Spleen (tissue), 11 donors: ENCODE data around the gene TERT. TPM values are rescaled to one million over a fixed set of nuclear protein-coding genes. Genes with fewer than 3 reads are reported as not detected.

Experiments used
- DNase-seq: peaks from one replicate; pipeline ENCODE4 v3.0.0-alpha.2; 2020
- H3K27ac ChIP-seq, 8 donors: fragments of 200-600 bp; sonication (generic) in 7 of 8; 1 replicate in 4 of 8; 2 replicates in 4 of 8; pipeline versions ENCODE4 v1.5.0 to v1.8.0; 2016 to 2021; ENCODE audit warnings: inconsistent platforms in 4 of 8, mild to moderate bottlenecking in 4 of 8, moderate library complexity in 1 of 8
- H3K27me3 ChIP-seq, 7 donors: fragments of 200-600 bp; sonication (generic) in 6 of 7; replicated peaks in 1 of 7; 1 replicate in 4 of 7; 2 replicates in 3 of 7; pipeline versions ENCODE4 v1.5.0 to v1.8.0; 2016 to 2021; ENCODE audit warnings: inconsistent platforms in 3 of 7, mild to moderate bottlenecking in 1 of 7
- H3K36me3 ChIP-seq, 6 donors: fragments of 200-600 bp; sonication (generic) in 5 of 6; 1 replicate in 4 of 6; 2 replicates in 2 of 6; pipeline versions ENCODE4 v1.5.0 to v1.8.0; 2016 to 2021; ENCODE audit warnings: inconsistent platforms in 2 of 6
- H3K4me1 ChIP-seq, 6 donors: fragments of 200-600 bp; sonication (generic) in 5 of 6; 1 replicate in 3 of 6; 2 replicates in 3 of 6; pipeline versions ENCODE4 v1.5.0 to v1.8.0; 2016 to 2021; ENCODE audit warnings: inconsistent platforms in 3 of 6
- H3K4me3 ChIP-seq, 8 donors: fragments of 200-600 bp; sonication (generic) in 7 of 8; 1 replicate in 4 of 8; 2 replicates in 4 of 8; pipeline versions ENCODE4 v1.5.0 to v1.8.0; 2016 to 2021; ENCODE audit warnings: inconsistent platforms in 4 of 8, mild to moderate bottlenecking in 4 of 8, moderate library complexity in 2 of 8
- H3K9me3 ChIP-seq, 8 donors: fragments of 200-600 bp; sonication (generic) in 7 of 8; 1 replicate in 4 of 8; 2 replicates in 4 of 8; pipeline versions ENCODE4 v1.5.0 to v1.8.0; 2016 to 2021; ENCODE audit warnings: inconsistent platforms in 4 of 8
- POLR2A ChIP-seq, 3 donors: fragments of 450-650 bp; IDR thresholded peaks; one replicate each; pipeline ENCODE4 v1.5.1; 2017; ENCODE audit warnings: antibody characterized with exemption in 3 of 3, mild to moderate bottlenecking in 1 of 3
- POLR2AphosphoS5 ChIP-seq, 3 donors: sonication (generic); formaldehyde crosslinking; IDR thresholded peaks; one replicate each; pipeline ENCODE4 v1.5.1; 2017; ENCODE audit warnings: antibody characterized with exemption in 3 of 3
- WGBS, 5 donors: extraction: QIAGEN DNeasy Blood & Tissue Kit in 3 of 5; methylation state at CpG; one replicate each; pipeline versions ENCODE4 v1.1.5 to v1.1.7; 2013 to 2018; 5-methylcytosine and 5-hydroxymethylcytosine counted together
- intact Hi-C: fragments of 100-400 bp; cut with DNase I; formaldehyde crosslinking; loops from one replicate; pipeline ENCODE4 v1.15.0; 2023; ENCODE audit warnings: low total_unique reads
- polyA plus RNA-seq, 3 donors: library from polyadenylated mRNA; stranded (reverse); fragments of 200-250 nt; gene quantifications; one replicate each; pipeline ENCODE4 v1.2.1, GENCODE V29; 2013
- total RNA-seq, 7 donors: library from RNA; depleted of rRNA in 3 of 7; stranded (reverse); fragments of >200 nt in 3 of 7; fragmentation: NEBNext Ultra II Directional in 4 of 7; extraction: Animal tissue kit (Norgen Biotek cat#: 25700) in 4 of 7; gene quantifications; one replicate each; pipeline versions ENCODE4 v1.1.0 to v1.2.1, GENCODE V29; 2016 to 2021
- TF ChIP-seq, protein P1 (sequence below), 11 experiments: fragments of 200-600 bp in 7 of 11; fragments of 450-650 bp in 4 of 11; sonication (generic) in 4 of 11; IDR thresholded peaks in 8 of 11; conservative IDR thresholded peaks in 3 of 11; 1 replicate in 7 of 11; 2 replicates in 4 of 11; pipeline versions ENCODE4 v1.4.0 to v1.8.0; 2016 to 2021; ENCODE audit warnings: antibody characterized with exemption in 11 of 11, inconsistent platforms in 4 of 11, mild to moderate bottlenecking in 1 of 11
- donor health status: healthy with polysubstance abuse.
- donor health status: DM: no; HTN: no; CAD: no; lungs with moderate emphysema.
- donor health status: DM: no; HTN: no; CAD: no.
- donor health status: Bipolar disorder and iron deficiency.
- donor health status: healthy.
- donor health status: DM: no; HTN: no; CAD: no.
- donor health status: DM: yes; HTN: yes; CAD: no.

TERT gene
- total and polyA plus RNA-seq, 10 donors, result 0.09 to 5.3 (median 0.40) TPM; not detected in 2

DNA sequence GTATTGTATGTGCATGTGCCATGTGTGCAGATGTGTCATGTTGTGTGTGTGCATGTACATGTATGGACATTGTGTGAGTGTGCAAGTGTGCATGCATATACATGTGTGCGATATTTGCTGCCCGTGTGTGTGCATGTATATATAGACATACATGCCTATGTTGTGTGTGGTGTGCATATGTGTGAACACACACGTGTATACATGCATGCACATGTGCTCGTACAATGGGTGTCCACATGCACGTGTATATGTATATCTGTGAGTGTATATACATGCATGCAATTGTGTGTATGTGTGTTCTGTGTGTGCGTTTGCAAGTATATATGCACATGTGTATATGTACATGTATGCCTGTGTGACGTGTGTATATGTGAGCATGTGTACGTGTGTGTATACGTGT lies 72.7 kb downstream of the TERT start:
- no peak for DNase-seq
- intact Hi-C loops, result no loop called here
- TF ChIP-seq POLR2A (IDR thresholded peaks at IDR 0.05), result no peak
- no peak for TF ChIP-seq POLR2AphosphoS5 (IDR thresholded peaks at IDR 0.05)
- TF ChIP-seq, protein P1, sequence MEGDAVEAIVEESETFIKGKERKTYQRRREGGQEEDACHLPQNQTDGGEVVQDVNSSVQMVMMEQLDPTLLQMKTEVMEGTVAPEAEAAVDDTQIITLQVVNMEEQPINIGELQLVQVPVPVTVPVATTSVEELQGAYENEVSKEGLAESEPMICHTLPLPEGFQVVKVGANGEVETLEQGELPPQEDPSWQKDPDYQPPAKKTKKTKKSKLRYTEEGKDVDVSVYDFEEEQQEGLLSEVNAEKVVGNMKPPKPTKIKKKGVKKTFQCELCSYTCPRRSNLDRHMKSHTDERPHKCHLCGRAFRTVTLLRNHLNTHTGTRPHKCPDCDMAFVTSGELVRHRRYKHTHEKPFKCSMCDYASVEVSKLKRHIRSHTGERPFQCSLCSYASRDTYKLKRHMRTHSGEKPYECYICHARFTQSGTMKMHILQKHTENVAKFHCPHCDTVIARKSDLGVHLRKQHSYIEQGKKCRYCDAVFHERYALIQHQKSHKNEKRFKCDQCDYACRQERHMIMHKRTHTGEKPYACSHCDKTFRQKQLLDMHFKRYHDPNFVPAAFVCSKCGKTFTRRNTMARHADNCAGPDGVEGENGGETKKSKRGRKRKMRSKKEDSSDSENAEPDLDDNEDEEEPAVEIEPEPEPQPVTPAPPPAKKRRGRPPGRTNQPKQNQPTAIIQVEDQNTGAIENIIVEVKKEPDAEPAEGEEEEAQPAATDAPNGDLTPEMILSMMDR (IDR thresholded peaks at IDR 0.05 in 8 of 11, conservative IDR thresholded peaks at IDR 0.05 in 3 of 11), result no peak
- H3K4me1 ChIP-seq, result no peaks in the 10 kb centered on the region
- H3K4me3 ChIP-seq, result no peak overlapping the region
- H3K36me3 ChIP-seq, result no peaks in the 10 kb centered on the region
- WGBS, 5 donors, result 89 to 98% (median 97%) methylated on average over 9 of the region's 9 CpGs
- H3K9me3 ChIP-seq, result no peaks in the 10 kb centered on the region
- no peak overlapping the region for H3K27ac ChIP-seq
- H3K27me3 ChIP-seq, result peaks cover 0 to 55% (median 0%) of the 10 kb centered on the region in 7 donors

DNA sequence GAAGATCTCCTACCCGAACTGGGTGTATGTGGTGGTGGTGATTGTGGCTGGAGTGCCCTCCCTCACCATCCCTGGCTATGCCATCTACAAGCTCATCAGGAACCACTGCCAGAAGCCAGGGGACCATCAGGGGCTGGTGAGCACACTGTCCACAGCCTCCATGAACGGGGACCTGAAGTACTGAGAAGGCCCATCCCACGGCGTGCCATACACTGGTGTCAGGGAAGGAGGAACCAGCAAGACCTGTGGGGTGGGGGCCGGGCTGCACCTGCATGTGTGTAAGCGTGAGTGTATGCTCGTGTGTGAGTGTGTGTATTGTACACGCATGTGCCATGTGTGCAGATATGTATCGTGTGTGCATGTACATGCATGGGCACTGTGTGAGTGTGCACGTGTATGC lies 73.1 kb downstream of the TERT start:
- Histone ChIP-seq H3K27ac (no peak overlapping the region), H3K9me3 (no peaks in the 10 kb centered on the region), H3K36me3 (no peaks in the 10 kb centered on the region), H3K4me1 (no peaks in the 10 kb centered on the region), H3K4me3 (no peak overlapping the region), H3K27me3 (peaks cover 0 to 57% (median 0%) of the 10 kb centered on the region in 7 donors)
- WGBS, 5 donors, result 90 to 96% (median 90%) methylated on average over 10 of the region's 10 CpGs
- no peak for TF ChIP-seq POLR2AphosphoS5 (IDR thresholded peaks at IDR 0.05)
- TF ChIP-seq, protein P1 (IDR thresholded peaks at IDR 0.05 in 8 of 11, conservative IDR thresholded peaks at IDR 0.05 in 3 of 11), result no peak
- no peak for TF ChIP-seq POLR2A (IDR thresholded peaks at IDR 0.05)
- intact Hi-C loops, result no loop called here
- no peak for DNase-seq

DNA sequence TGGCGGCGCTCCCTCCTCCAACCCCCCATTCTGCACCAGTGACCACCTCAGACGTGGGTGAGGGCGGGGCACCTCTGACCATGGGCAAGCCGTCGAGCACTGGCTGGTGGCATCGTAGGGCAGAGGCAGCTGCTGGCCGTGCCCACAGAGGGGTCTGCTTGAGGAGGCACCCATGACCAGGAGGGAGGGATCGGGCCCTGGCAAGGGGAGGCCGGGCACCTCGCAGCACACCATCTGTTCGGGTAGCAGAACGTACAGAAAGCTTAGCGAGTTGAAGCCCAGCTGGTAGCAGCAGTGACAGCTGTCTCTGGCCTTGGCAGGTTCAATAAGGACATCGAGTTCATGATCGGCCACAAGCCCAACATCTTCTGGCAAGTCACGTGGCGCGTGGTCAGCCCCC lies 74.0 kb downstream of the TERT start:
- 84 to 95% (median 90%) methylated on average over 11 to 19 of the region's 19 CpGs for WGBS, 5 donors
- no peak for DNase-seq

DNA sequence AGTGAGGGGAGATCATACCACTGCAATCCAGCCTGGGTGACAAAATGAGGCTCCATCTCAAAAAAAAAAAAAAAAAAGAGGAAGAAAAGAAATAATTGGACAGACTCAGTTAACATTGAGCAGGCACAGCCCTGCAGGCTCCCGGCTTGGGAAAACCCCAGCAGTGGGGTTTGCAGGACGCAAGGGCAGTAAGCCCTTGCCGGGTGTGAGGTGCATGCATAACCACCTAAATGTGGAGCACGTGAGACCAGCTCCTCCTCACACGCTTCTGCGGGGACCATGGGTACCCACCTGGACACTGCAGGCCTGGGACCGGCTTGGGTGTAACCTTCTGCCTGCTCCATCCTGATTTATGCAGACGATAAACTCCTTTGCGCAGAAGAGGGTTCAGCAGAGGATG lies 74.5 kb downstream of the TERT start:
- Histone ChIP-seq H3K4me1 (no peaks in the 10 kb centered on the region), H3K4me3 (no peak overlapping the region), H3K27ac (no peak overlapping the region), H3K36me3 (no peaks in the 10 kb centered on the region), H3K9me3 (peaks cover 0 to 5% (median 0%) of the 10 kb centered on the region in 8 donors), H3K27me3 (peaks cover 0 to 49% (median 0%) of the 10 kb centered on the region in 7 donors)
- TF ChIP-seq, protein P1 (IDR thresholded peaks at IDR 0.05 in 8 of 11, conservative IDR thresholded peaks at IDR 0.05 in 3 of 11), result no peak
- DNase-seq, result no peak
- 82 to 93% (median 89%) methylated on average over 9 of the region's 9 CpGs for WGBS, 5 donors
- intact Hi-C loops, result no loop called here

More for the DNA sequence above, 74.0 kb downstream of the TERT start:
- Histone ChIP-seq H3K4me3 (no peak overlapping the region), H3K36me3 (no peaks in the 10 kb centered on the region), H3K27me3 (peaks cover 0 to 50% (median 0%) of the 10 kb centered on the region in 7 donors), H3K27ac (no peak overlapping the region), H3K9me3 (peaks cover 0 to under 1% (median 0%) of the 10 kb centered on the region in 8 donors), H3K4me1 (no peaks in the 10 kb centered on the region)
- no peak for TF ChIP-seq POLR2AphosphoS5 (IDR thresholded peaks at IDR 0.05)
- TF ChIP-seq, protein P1 (IDR thresholded peaks at IDR 0.05 in 8 of 11, conservative IDR thresholded peaks at IDR 0.05 in 3 of 11), result no peak
- no peak for TF ChIP-seq POLR2A (IDR thresholded peaks at IDR 0.05)
- intact Hi-C loops, result no loop called here
